Right lobe of liver (tissue), 4 donors: ENCODE data around the gene UBE2V1.

Experiments used
- POLR2A ChIP-seq: fragments of 450-650 bp; IDR thresholded peaks from one replicate; pipeline ENCODE4 v1.6.1; 2017; ENCODE audit warnings: antibody characterized with exemption, mild to moderate bottlenecking
- TF ChIP-seq, protein P1 (sequence below), 4 donors: fragments of 200-600 bp in 3 of 4; fragments of 450-650 bp in 1 of 4; IDR thresholded peaks; one replicate each; pipeline versions ENCODE4 v1.5.1 to v1.8.0; 2016 to 2022; ENCODE audit warnings: antibody characterized with exemption in 4 of 4, mild to moderate bottlenecking in 2 of 4
- donor health status: DM: no; HTN: no; CAD: no.
- donor health status: DM: no; HTN: no; CAD: no.
- donor health status: DM: no; HTN: yes; CAD: no.

- TF ChIP-seq, protein P1, sequence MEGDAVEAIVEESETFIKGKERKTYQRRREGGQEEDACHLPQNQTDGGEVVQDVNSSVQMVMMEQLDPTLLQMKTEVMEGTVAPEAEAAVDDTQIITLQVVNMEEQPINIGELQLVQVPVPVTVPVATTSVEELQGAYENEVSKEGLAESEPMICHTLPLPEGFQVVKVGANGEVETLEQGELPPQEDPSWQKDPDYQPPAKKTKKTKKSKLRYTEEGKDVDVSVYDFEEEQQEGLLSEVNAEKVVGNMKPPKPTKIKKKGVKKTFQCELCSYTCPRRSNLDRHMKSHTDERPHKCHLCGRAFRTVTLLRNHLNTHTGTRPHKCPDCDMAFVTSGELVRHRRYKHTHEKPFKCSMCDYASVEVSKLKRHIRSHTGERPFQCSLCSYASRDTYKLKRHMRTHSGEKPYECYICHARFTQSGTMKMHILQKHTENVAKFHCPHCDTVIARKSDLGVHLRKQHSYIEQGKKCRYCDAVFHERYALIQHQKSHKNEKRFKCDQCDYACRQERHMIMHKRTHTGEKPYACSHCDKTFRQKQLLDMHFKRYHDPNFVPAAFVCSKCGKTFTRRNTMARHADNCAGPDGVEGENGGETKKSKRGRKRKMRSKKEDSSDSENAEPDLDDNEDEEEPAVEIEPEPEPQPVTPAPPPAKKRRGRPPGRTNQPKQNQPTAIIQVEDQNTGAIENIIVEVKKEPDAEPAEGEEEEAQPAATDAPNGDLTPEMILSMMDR (IDR thresholded peaks at IDR 0.05), result no peak
- TF ChIP-seq POLR2A, result no peak
Observed at GRCh38 chr20:50044353-50044960, 68.5 kb downstream of the UBE2V1 start.
